Measurements from ENCODE around the gene SUPT7L.
"Not testable (repeated sequence)": the region's sequence is repeated elsewhere in the genome, so short reads cannot be mapped to it uniquely, and the experiment has no call there.

The SUPT7L gene

DNA sequence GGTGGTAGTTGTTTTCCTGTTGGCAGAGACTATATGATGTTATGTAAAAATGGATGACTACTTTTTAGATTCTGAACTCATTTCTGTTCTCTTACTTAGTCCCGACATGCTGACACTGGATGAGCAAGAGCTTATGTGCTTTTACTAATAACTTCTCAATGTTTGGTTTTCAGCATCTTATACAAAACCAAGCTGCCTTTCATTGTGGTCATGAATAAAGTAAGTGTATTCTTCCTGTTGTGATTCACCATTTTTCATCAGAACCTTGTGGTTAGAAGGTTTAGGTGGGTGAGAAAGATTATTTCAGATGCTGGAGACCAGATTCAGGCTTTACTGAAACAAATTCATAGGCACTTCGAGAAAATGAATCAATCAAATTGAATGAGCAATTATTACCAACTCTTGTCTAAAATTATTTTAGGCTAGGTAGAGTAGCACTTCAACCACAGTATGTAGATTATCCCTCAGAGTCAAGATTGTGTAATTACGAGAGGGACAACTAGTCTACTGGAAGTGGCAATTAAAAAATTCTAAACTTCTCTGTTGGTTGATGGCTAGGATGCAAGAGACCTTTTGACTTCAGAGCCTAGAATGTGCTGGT is 25.3 kb downstream of the SUPT7L start:
- peak; percentile 89 for DNase-seq (ENCODE audit: low spot score)

DNA sequence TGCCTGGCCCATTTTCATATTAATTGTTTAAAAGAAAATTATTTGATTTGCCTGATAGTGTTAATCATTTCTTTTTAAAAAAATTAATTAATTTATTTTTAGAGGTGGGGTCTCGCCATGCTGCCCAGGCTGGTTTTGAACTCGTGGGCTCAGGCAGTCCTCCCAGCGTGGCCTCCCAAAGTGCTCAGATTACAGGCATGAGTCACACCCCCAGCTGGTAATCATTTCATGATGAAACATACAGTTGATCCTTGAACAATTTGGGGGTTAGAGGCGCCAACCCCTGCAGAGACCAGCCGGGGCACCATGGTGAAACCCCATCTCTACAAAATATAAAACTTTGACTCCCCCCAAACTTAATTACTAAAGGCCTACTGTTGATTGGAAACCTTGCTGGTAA is 26.6 kb downstream of the SUPT7L start:
- no peak for DNase-seq (ENCODE audit: low spot score)

DNA sequence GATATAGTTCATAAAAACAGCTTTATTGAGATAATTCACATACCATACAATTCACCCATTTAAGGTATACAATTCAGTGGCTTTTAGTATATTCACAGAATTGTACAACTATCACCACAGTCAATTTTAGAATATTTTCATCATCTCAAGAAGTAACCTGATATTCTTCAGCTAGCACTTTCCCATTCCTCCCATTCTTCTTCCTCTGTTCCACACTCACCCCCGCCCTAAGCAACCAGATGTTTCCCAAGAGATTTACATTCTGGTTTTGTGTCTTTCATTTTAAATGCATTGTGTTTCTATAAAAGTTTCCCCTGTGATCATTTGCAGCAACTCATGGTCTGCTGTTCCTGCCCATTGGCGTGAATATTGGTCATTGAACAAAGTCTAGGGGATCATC is 29.1 kb downstream of the SUPT7L start:
- DNase-seq (ENCODE audit: low spot score) = no peak

DNA sequence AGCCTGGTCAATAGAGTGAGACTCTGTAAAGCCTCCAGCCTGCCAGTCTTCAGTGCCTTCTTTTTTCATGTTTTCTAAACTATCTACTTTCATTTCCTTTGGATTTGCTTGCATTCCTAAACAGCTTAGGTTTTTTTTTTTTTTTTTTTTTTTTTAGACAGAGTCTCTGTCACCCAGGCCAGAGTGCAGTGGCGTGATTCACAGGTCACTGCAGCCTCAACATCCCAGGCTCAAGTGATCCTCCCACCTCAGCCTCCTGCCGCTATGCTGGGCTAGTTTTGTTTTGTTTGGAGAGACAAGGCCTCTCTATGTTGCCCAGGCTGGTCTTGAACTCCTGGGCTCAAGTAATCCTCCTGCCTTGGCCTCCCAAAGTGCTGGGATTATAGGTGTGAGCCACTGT is 33.2 kb downstream of the SUPT7L start:
- not testable (repeated sequence) for DNase-seq (ENCODE audit: low spot score)

DNA sequence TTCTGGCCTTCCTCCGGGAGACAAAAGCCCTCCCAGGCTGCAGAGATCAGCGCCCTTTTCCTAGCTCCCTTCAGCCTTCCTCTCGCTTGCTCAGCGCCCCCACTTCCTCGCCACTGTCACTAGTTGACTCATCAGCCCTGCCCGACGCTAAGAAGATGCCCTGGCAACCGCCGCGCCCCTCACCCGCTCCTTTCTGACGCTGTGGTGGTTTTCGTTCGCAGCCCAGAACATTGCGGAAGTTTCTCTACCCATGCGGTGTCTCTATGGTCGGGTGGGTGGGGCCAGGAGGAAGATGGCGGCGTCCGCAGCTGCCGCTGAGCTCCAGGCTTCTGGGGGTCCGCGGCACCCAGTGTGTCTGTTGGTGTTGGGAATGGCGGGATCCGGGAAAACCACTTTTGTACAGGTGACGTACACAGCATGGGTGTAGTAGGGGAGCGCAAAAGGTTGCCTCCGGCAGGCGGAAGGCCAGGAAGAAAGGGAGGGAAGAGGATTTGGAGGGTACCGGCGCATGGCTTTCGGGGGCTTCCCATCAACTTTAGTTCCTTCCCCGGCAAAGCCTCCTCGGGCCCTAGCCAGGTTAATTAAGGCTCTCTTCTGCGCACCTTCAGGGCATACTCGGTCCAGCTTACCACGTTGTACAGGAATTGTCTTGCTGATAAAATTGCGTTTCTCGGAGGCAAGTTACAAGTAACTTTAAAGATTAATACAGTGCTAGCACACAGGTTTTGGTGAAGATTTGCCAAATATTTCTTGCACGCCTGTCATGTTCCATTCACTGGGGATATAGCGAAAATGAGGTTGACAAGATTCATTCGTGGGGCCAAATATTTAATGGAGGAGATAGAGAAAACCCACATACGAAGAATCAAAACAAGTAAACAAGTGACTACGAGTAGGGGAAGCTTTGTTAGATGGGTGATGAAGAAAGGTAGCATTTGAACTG is 34.4 kb downstream of the SUPT7L start, which contains the start of the genes CCDC121 and GPN1:
Gene CCDC121 (minus strand): TSS at position 246 of the 943 bp plus-strand sequence. CDS start 1,213 bp downstream, outside the sequence.
Gene GPN1 (plus strand): TSS at position 284 of the 943 bp plus-strand sequence. CDS start 9 bp downstream, at position 293.
- peak; percentile 97 for DNase-seq (ENCODE audit: low spot score)

DNA sequence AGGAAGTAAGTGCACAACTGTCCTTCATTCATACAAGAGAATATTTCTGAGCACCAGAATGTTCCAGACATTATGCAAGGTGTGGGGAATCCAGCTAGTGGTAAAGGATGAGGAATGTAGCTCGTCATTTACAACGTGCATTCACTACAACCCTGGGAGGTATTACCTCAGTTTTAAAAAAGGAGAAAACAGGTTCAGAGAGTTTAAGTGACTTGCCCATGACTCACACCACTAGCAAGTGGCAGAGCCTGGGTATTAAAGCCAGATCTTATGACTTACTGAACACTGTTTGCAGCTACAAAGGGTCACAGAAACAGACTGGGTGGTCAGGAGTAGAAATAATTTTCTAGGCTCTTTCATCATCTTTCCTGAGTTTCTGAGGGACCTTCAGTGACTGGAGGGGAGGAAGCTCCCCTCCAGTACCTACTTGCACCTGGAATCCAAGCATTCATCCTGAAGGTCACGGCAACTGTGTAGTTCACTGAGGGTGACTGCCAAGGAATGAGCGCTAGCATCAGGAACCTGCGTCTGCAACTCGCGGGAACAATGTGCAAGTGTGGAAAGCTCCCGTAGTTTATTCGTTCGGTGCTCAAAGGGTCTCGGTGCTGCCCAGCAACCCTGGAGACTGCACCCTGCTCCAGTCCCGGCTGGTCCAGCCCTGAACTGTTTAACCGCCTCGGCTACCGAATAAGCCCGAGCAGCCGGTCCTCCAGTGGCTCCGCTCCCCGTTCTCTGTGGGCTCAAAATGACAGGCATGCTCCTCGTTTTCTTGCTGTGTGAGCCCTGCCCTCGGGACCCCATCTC is 35.2 kb downstream of the SUPT7L start:
- DNase-seq (ENCODE audit: low spot score) = peak; percentile 31

DNA sequence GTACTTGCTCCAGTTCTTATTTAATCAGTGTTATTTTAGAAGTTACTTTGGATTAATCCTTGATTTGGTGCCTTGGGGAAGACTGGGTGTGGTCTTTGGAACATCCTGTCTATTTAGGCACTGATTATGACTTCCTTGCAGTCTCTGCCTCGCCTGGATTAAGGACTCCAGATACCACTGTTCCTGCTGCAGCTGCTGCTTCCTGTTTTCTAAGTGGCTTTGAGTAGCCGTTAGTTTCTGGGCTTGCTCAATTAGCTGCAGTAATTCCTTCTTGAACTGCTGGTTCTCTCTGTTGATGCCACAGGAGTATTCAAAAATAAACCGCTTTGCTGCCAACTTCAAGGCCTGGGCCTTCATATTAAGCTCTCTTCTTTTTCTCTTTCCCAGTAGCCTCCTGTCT is 36.5 kb downstream of the SUPT7L start:
- DNase-seq (ENCODE audit: low spot score) = not testable (repeated sequence)

DNA sequence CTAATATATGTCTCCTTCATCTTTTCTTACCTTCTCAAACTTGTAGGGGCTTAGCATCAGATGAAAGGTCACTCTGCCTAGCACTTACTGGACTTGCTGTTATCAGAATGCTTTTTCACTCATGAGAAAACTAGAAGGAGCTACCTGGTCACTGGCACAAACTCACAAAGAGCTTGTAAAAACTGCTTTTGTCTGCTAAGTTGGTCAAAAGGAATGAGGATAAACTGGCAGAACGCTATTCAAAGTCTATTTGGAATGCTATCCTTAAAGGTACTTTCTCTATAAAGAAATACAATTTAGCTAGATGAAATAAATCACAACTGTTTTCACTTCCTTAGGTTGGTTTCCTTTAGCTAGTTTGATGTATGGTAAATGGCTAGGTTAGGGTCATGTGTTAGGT is 37.1 kb downstream of the SUPT7L start:
- DNase-seq (ENCODE audit: low spot score) = not testable (repeated sequence)

DNA sequence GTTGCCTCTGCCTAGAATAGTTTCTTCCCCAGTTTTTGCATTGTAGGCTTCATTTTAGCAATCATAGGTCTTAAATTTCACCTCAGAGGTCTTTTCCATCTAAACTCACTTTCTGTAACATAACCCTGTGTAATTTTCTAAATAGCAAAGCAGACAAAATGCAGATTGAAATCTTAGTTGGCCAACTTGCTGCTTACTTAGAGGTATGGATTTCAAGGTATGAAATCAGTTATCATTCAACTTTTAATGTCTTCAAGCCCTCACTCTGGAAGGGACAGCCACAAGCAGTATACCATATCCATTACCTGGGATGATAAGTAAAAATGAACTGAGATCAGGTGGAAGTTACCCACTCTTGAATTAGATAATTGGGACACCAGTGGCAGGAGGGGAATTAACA is 38.5 kb downstream of the SUPT7L start:
- no peak for DNase-seq (ENCODE audit: low spot score)

DNA sequence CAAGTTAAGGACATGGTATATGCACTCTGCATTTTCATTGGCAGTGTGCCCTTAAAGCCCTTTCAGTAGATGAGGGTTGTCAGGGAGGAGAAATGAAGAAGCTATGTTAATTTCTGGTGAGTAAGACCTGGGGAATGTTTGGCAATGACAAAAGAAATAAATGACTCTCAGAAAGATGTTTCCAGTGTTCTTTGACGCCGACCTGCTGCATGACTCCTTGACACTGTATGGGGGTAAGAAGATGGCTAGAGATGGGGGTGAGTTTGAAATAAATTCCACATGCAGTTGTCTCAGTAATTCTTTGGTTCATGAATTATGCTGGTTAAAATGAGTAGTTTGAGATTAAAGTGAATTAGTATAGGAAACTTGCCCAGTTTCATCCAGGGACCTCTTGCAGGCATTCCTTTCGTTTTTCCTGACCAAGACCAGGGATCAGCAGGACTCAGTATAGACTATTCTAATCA is 40.5 kb downstream of the SUPT7L start:
- DNase-seq (ENCODE audit: low spot score) = no peak

DNA sequence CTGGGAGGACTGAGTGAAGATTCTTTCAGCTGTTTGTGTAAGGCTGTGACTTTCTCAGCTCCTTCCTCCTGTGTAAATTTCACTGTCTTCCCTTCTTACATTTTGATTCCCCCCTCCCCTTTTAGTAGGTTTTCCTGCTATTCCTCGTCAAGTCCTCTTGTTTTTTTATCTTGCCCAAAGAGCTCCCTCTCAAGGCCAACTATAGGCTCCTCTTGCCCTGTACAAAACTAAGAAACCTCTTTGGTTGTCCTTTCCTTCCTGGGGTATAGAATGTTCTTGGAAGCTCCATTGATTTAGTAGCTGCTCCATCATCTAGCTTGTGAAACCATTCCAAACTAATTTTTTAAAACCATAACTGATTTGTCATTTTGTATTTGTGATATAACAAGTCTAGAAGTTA is 41.9 kb downstream of the SUPT7L start:
- DNase-seq (ENCODE audit: low spot score) = no peak

DNA sequence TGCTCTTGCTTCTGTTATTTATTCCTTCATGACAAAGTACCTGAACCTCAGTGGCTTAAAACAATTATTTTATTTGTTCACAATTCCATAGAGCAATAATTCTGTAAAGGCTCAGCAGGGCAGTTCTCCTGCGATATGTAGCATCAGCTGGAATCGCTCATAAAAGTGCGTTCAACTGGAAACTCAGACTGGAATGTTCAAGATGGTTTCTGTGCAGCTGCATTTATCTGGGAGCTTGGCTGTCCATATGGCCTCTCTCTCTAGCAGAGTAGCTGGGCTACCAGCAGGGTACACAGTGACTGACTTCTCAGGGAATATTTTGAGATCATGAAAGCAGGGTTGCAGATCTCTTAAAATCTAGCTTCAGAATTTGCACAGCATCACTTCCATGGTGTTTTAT is 48.1 kb downstream of the SUPT7L start:
- no peak for DNase-seq (ENCODE audit: low spot score)

DNA sequence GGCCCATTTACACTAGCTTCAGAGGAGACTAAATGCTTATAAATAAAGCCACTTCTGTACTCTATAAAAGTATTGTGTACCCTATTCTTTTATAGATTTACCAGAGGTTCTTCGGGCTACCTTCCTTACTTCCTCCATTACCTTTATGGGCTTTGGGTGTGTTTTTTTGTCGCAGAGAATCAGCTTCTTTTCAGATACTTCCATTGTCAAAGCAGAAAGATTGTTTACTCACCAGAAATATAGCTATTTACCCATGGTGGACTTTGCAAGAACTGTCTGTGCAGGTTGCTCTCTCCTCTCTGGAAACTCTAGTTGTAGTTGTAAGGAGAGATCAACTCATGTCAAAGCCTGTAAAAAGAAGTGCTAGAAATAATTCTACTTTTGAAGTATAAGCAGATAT is 49.4 kb downstream of the SUPT7L start:
- DNase-seq (ENCODE audit: low spot score) = no peak

DNA sequence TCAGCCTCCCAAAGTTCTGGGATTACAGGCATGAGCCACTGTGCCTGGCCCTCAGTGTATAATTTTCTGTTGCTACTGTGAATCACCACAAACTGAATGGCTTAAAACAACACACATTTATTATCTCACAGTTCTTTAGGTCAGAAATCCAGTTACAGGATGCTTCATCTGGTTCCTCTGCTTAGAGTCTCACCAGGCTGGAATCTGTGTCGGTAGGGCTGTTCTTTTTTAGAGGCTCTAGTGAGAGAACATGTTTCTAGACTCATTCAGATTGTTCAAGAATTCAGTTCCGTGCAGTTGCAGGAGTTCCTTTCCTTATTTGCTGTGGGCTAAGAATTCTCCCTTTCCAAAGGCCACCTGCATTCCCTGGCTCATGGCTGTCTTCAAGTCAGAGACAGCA is 56.8 kb downstream of the SUPT7L start:
- DNase-seq (ENCODE audit: low spot score) = no peak

Measured in activated CD4-positive, alpha-beta T cell treated with anti-CD3 and anti-CD28 coated beads, Interleukin-2, Interleukin-4, amounts not matched to agents 100 ng/mL and 50 ng/mL, durations not matched to agents 16 hours and 8 hours (primary cell).